HG02798 (cell line): ENCODE data around the gene FBXL13.
"Not testable (repeated sequence)": the region's sequence is repeated elsewhere in the genome, so short reads cannot be mapped to it uniquely, and the experiment has no call there.

Experiments used
- ATAC-seq: cut with Tn5 transposase; IDR thresholded peaks from one replicate; pipeline ENCODE4 v1.9.1; 2021; ENCODE audit warnings: mild to moderate bottlenecking; ENCODE audit not compliant: unreplicated experiment, poor library complexity

The FBXL13 gene

DNA sequence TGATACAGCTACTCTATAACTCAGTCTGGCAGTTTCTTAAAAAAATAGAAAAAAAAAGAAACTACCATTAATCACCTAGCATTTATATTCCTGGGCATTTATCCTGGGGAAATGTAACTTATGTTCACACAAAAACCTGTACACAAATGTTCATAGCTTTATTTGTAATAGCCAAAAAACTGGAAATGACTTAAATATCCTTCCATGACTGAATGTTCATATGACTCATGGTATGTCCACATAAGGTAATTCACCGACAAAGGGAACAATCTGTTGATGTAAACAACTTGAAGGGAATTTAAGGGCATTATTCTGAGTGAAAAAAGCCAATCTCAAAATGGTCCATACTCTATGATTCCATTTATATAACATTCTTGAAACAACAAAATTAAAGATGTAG lies 280.0 kb downstream of the FBXL13 start:
- not testable (repeated sequence) for ATAC-seq

- not testable (repeated sequence) for ATAC-seq
Measured at GRCh38 chr7:102791831-102792230, 282.8 kb downstream of the FBXL13 start.

GRCh38 chr7:102791367-102791766 lies 283.2 kb downstream of the FBXL13 start:
- ATAC-seq: not testable (repeated sequence)

DNA sequence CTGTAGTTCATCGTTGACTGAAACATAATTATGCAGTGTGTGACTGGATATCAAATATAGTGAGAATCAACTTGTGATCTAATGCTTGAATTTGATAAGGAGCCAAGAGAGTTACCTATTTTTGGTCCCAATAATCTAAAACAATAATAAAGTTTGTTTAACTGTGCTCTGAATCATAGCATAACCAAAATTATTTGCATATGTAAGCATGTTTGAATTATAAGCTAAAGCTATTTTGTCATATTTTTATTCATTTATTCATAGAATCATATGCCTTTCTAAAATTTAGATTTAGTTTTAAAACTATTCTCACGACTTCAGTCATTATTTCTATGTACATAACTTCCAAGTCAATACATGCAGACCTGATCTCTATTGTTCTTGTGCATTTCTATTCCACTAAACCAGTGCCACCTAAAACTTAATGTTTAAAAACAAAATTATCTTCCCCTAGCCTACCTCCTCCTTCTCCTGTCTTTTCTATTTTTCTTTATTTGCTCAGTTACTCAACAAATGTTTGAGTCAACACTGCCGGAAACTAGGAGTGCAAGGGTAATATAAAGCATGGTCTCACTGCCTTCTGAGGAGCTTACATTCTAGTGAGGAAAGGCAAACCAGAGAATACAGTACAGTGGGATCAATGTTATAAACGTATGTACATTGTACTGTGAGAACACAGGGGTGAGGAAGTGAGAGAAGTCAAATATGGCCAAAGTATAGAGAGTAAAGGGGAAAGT lies 284.1 kb downstream of the FBXL13 start:
- not testable (repeated sequence) for ATAC-seq

DNA sequence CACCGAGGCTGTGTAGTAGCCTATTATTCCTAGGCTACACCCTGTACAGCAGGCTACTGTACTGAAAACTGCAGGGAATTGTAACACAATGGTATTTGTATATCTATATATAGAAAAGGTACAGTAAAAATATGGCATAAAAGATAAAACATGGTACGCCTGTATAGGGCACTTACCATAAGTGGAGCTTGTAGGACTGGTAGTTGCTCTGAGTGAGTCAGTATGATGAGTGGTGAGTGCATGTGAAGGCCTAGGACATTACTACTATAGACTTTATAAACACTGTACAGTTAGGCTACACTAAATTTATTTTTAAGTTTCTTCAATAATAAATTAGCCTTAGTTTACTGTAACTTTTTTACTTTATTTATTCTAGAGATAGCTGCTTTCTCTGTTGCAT lies 285.8 kb downstream of the FBXL13 start:
- not testable (repeated sequence) for ATAC-seq

DNA sequence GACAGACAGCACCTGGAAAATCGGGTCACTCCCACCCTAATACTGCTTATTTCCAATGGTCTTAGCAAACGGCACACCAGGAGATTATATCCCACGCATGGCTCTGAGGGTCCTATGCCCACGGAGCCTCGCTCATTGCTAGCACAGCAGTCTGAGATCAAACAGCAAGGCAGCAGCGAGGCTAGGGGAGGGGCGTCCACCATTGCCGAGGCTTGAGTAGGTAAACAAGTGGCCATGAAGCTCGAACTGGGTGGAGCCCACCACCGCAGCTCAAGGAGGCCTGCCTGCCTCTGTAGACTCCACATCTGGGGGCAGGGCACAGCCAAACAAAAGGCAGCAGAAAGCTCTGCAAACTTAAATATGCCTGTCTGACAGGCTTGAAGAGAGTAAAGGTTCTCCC lies 293.7 kb downstream of the FBXL13 start:
- ATAC-seq: not testable (repeated sequence)

- not testable (repeated sequence) for ATAC-seq
Measured at GRCh38 chr7:102778663-102779062, 295.9 kb downstream of the FBXL13 start.

DNA sequence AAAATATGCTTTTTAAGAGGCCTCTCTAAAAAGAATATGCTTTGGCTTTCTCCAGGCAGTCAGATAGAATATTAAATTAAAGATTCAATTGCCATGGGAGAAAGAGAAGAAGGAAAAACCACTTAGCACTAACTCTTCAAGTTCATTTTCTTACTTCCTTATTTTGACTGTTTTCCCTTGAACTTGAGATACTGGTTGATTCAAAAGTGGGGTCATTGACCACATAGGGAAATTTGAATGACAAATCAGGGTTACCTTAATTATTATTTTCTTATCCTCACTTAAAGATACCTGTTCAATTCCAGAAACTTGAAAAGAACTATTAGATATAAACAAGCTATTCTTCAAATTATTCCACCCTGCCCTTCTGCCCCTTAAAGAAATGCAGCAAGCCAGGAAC lies 298.4 kb downstream of the FBXL13 start:
- ATAC-seq: not testable (repeated sequence)

- ATAC-seq: peak; percentile 51
Measured at GRCh38 chr7:102770467-102770866, 304.1 kb downstream of the FBXL13 start.

- ATAC-seq: not testable (repeated sequence)
Measured at GRCh38 chr7:102769657-102770192, 304.9 kb downstream of the FBXL13 start.

GRCh38 chr7:102763295-102763905 lies 311.2 kb downstream of the FBXL13 start:
- ATAC-seq: not testable (repeated sequence)
